ENCODE measurements around the gene LRRC73. TPM values are rescaled to one million over a fixed set of nuclear protein-coding genes. Genes with fewer than 3 reads are reported as not detected.
A peak's percentile ranks its signal among the peaks of the same experiment; 100 is the strongest.

Gene LRRC73
- total RNA-seq, 2 experiments from 2014 or later, result 0.26 to 0.55 TPM

- no peaks in the 10 kb centered on the region for H3K27me3 Mint-ChIP-seq (ENCODE audit: low read depth)
- ChIA-PET POLR2A (interaction anchor here (1.2 kb wide), 1 partner anchor 28 kb away, joined by 3 read pairs; no protein-coding TSS in a partner anchor), CTCF (interaction anchor here (2.2 kb wide), 1 partner anchor 16 kb away, joined by 11 read pairs; no protein-coding TSS in a partner anchor)
- H3K4me3 Mint-ChIP-seq, result no peak overlapping the region
- peaks cover 6% of the 10 kb centered on the region for H3K4me1 Mint-ChIP-seq (ENCODE audit: low read depth)
- DNase-seq (no peak), ATAC-seq (no peak)
- H3K36me3 Mint-ChIP-seq (ENCODE audit: low read depth), result peaks cover 56% of the 10 kb centered on the region
- no peak overlapping the region for H3K27ac Mint-ChIP-seq
- H3K9me3 Mint-ChIP-seq (ENCODE audit: insufficient read depth), result no peaks in the 10 kb centered on the region
Observed at GRCh38 chr6:43522547-43523261, 12.6 kb upstream of the LRRC73 start.

GRCh38 chr6:43521836-43522235 is 11.7 kb upstream of the LRRC73 start:
- no peaks in the 10 kb centered on the region for H3K27me3 Mint-ChIP-seq (ENCODE audit: low read depth)
- peaks cover 48% of the 10 kb centered on the region for H3K36me3 Mint-ChIP-seq (ENCODE audit: low read depth)
- no peaks in the 10 kb centered on the region for H3K9me3 Mint-ChIP-seq (ENCODE audit: insufficient read depth)
- POLR2A ChIA-PET, result interaction anchor here (1.2 kb wide), 1 partner anchor 27 kb away, joined by 3 read pairs; no protein-coding TSS in a partner anchor
- H3K27ac Mint-ChIP-seq, result no peak overlapping the region
- DNase-seq (no peak), ATAC-seq (no peak)
- H3K4me3 Mint-ChIP-seq, result no peak overlapping the region
- CTCF ChIA-PET, result interaction anchor here (2.2 kb wide), 1 partner anchor 15 kb away, joined by 11 read pairs; no protein-coding TSS in a partner anchor
- peaks cover 6% of the 10 kb centered on the region for H3K4me1 Mint-ChIP-seq (ENCODE audit: low read depth)

DNA sequence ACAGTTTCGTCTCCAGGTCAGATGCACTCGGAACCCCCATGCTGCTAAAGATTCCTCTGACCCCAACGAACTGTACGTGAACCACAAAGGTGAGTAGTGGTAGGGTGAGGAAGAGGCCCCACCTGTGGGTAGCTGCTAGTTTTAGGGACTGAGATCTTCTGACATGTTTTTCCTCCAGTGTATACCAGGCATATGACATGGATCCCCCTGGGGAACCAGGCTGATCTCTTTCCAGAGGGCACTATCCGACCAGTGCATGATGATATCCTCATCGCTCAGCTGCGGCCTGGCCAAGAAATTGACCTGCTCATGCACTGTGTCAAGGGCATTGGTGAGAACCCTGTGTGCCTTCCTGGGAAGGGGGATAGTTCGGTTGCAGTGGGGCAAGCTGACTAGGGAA is 10.0 kb upstream of the LRRC73 start:
- Mint-ChIP-seq H3K4me3 (no peak overlapping the region), H3K9me3 (ENCODE audit: insufficient read depth) (no peaks in the 10 kb centered on the region), H3K27ac (no peak overlapping the region), H3K36me3 (ENCODE audit: low read depth) (peaks cover 38% of the 10 kb centered on the region), H3K4me1 (ENCODE audit: low read depth) (peaks cover 19% of the 10 kb centered on the region), H3K27me3 (ENCODE audit: low read depth) (no peaks in the 10 kb centered on the region)
- ChIA-PET CTCF (interaction anchor here (5.3 kb wide), 1 partner anchor 14 kb away, joined by 43 read pairs; no protein-coding TSS in a partner anchor), POLR2A (interaction anchor here (0.9 to 1.7 kb wide), 2 partner anchors 13 to 23 kb away, joined by 3 to 6 read pairs; no protein-coding TSS in a partner anchor)
- no peak for DNase-seq
- ATAC-seq, result no peak

DNA sequence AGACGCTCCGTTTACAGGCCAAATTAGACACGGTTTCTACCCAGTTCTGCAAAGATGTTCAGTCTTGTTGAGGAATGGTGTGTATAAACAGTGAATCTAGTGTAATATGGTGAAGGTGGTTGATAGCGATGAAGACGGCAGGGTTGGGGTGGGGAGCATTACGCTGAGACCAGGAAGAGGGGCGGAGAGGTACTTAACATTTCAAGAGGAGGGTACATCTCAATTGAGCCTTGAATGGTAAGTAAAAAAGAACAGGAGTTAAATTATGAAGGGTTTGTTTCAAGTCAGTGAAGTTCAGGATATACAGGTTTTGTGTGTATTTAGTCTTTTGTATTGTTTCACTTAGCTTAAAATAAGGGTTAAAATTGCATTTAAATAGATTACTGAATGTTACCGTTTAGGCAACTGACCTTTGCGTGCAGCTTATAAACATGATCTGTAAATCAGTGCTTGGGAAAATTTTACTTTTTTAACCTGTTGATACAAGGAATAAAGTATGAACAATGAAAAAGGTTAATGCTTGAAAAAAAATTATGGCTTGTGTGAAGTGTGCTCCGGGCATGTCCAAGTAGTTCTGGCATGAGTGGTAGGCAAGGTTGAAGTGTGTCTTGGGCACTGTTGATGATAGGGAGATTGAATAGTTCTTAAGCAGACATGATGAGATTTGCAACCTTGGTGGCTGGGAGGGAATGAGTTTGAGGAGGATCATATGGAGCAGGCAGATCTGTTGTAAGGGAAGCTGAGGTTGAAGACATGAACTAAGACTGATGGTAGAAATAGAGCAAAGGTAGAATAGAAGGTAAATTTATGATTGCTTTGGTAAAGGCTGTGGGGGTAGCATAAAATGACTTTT is 7.6 kb upstream of the LRRC73 start:
- ChIA-PET POLR2A (interaction anchor here (0.8 to 1.9 kb wide), 10 partner anchors 10 to 112 kb away, joined by 3 to 9 read pairs (median 4); partner anchors contain the start of genes ABCC10, GTPBP2, POLH and XPO5), CTCF (interaction anchor here (1.5 to 5.3 kb wide), 3 partner anchors 11 to 89 kb away, joined by 3 to 43 read pairs (median 3); no protein-coding TSS in a partner anchor)
- no peak overlapping the region for H3K4me3 Mint-ChIP-seq
- H3K36me3 Mint-ChIP-seq (ENCODE audit: low read depth), result peaks cover 35% of the 10 kb centered on the region
- peaks cover 22% of the 10 kb centered on the region for H3K4me1 Mint-ChIP-seq (ENCODE audit: low read depth)
- no peak for DNase-seq
- ATAC-seq, result peak; percentile 20
- H3K9me3 Mint-ChIP-seq (ENCODE audit: insufficient read depth), result no peaks in the 10 kb centered on the region
- H3K27me3 Mint-ChIP-seq (ENCODE audit: low read depth), result no peaks in the 10 kb centered on the region
- no peak overlapping the region for H3K27ac Mint-ChIP-seq

GRCh38 chr6:43516697-43517504 is 6.8 kb upstream of the LRRC73 start, which contains the start of the genes POLR1C and YIPF3:
POLR1C (plus strand) TSS chr6:43517089; CDS start chr6:43517110, 21 bp downstream.
YIPF3 (minus strand) TSS chr6:43516926; CDS start chr6:43516807, 119 bp downstream.
- DNase-seq (peak; percentile 99), ATAC-seq (peak; percentile 92)
- Mint-ChIP-seq H3K9me3 (ENCODE audit: insufficient read depth) (no peaks in the 10 kb centered on the region), H3K4me3 (no peak within 1 kb of the TSS), H3K27me3 (ENCODE audit: low read depth) (no peaks in the 10 kb centered on the region), H3K36me3 (ENCODE audit: low read depth) (peaks cover 35% of the 10 kb centered on the region), H3K27ac (no peak within 1 kb of the TSS), H3K4me1 (ENCODE audit: low read depth) (peaks cover 22% of the 10 kb centered on the region)
- POLR2A ChIA-PET, result interaction anchor here (0.8 to 1.9 kb wide), 12 partner anchors 10 to 587 kb away, joined by 3 to 9 read pairs (median 4); partner anchors contain the start of genes ABCC10, GTPBP2, POLH and TJAP1
- CTCF ChIA-PET, result interaction anchor here (0.8 to 5.3 kb wide), 5 partner anchors 10 to 373 kb away, joined by 3 to 43 read pairs (median 3); partner anchors contain the start of gene DNPH1

GRCh38 chr6:43516367-43516696 is 6.2 kb upstream of the LRRC73 start:
- H3K4me1 Mint-ChIP-seq (ENCODE audit: low read depth), result peaks cover 22% of the 10 kb centered on the region
- ATAC-seq (peak; percentile 7), DNase-seq (no peak)
- H3K27me3 Mint-ChIP-seq (ENCODE audit: low read depth), result no peaks in the 10 kb centered on the region
- ChIA-PET CTCF (interaction anchor here (0.8 to 5.3 kb wide), 5 partner anchors 10 to 373 kb away, joined by 3 to 43 read pairs (median 3); partner anchors contain the start of gene DNPH1), POLR2A (interaction anchor here (0.8 to 1.9 kb wide), 6 partner anchors 9 to 587 kb away, joined by 3 to 9 read pairs (median 4); partner anchors contain the start of genes ABCC10 and TJAP1)
- H3K4me3 Mint-ChIP-seq, result no peak overlapping the region
- no peak overlapping the region for H3K27ac Mint-ChIP-seq
- peaks cover 38% of the 10 kb centered on the region for H3K36me3 Mint-ChIP-seq (ENCODE audit: low read depth)
- H3K9me3 Mint-ChIP-seq (ENCODE audit: insufficient read depth), result no peaks in the 10 kb centered on the region

- H3K4me1 Mint-ChIP-seq (ENCODE audit: low read depth), result peaks cover 22% of the 10 kb centered on the region
- H3K36me3 Mint-ChIP-seq (ENCODE audit: low read depth), result peaks cover 36% of the 10 kb centered on the region
- DNase-seq (no peak), ATAC-seq (no peak)
- no peaks in the 10 kb centered on the region for H3K27me3 Mint-ChIP-seq (ENCODE audit: low read depth)
- no peak overlapping the region for H3K4me3 Mint-ChIP-seq
- CTCF ChIA-PET, result interaction anchor here (5.3 kb wide), 1 partner anchor 9 kb away, joined by 43 read pairs; no protein-coding TSS in a partner anchor
- H3K27ac Mint-ChIP-seq, result no peak overlapping the region
- H3K9me3 Mint-ChIP-seq (ENCODE audit: insufficient read depth), result no peaks in the 10 kb centered on the region
- POLR2A ChIA-PET, result interaction anchor here (0.8 to 1.9 kb wide), 4 partner anchors 9 to 586 kb away, joined by 3 to 9 read pairs (median 4); partner anchors contain the start of gene TJAP1
Observed at GRCh38 chr6:43515808-43516207, 5.7 kb upstream of the LRRC73 start.

DNA sequence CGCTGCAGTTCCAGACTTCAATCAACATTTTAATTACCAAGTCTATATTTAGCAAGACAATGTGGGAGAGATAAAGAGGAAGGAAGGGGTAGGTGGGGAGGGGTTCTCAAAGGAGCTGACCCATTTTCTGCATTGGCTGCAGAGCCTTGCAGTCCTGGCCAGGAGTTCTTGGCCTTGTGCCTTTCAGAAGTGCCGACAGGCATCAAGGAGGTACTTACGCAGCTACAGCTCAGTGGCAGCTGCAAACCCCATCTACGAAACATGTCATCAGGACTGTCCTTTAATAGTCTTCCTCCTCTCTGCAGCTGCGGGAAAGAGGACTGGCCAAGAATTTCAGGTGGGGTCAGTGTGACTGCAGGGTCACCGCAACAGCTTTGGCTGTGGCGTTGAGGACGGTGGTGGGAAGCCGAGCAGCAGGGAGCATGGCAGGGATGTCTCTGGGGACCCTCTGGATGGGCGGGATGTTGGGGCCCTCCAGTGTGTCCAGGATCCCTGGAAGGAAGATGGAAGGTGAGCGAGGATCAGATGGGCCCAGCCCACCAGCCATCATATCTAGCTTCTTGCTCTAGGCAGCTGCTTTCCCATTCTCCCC is 1.8 kb upstream of the LRRC73 start:
- Mint-ChIP-seq H3K27ac (no peak overlapping the region), H3K36me3 (ENCODE audit: low read depth) (peaks cover 39% of the 10 kb centered on the region), H3K27me3 (ENCODE audit: low read depth) (peaks cover 15% of the 10 kb centered on the region), H3K9me3 (ENCODE audit: insufficient read depth) (no peaks in the 10 kb centered on the region), H3K4me3 (no peak overlapping the region), H3K4me1 (ENCODE audit: low read depth) (peaks cover 27% of the 10 kb centered on the region)
- DNase-seq, result no peak
- ChIA-PET CTCF (interaction anchor here (0.5 kb wide), 1 partner anchor 56 kb away, joined by 3 read pairs; no protein-coding TSS in a partner anchor), POLR2A (no interaction called here)
- ATAC-seq, result no peak

- Mint-ChIP-seq H3K27me3 (ENCODE audit: low read depth) (peaks cover 15% of the 10 kb centered on the region), H3K27ac (no peak overlapping the region), H3K9me3 (ENCODE audit: insufficient read depth) (no peaks in the 10 kb centered on the region), H3K4me1 (ENCODE audit: low read depth) (peaks cover 28% of the 10 kb centered on the region), H3K36me3 (ENCODE audit: low read depth) (peaks cover 43% of the 10 kb centered on the region), H3K4me3 (no peak overlapping the region)
- ATAC-seq, result no peak
- no peak for DNase-seq
- ChIA-PET POLR2A (interaction anchor here (0.6 kb wide), 1 partner anchor 570 kb away, joined by 4 read pairs; no protein-coding TSS in a partner anchor), CTCF (no interaction called here)
Observed at GRCh38 chr6:43510827-43511163, 649 bp upstream of the LRRC73 start.

DNA sequence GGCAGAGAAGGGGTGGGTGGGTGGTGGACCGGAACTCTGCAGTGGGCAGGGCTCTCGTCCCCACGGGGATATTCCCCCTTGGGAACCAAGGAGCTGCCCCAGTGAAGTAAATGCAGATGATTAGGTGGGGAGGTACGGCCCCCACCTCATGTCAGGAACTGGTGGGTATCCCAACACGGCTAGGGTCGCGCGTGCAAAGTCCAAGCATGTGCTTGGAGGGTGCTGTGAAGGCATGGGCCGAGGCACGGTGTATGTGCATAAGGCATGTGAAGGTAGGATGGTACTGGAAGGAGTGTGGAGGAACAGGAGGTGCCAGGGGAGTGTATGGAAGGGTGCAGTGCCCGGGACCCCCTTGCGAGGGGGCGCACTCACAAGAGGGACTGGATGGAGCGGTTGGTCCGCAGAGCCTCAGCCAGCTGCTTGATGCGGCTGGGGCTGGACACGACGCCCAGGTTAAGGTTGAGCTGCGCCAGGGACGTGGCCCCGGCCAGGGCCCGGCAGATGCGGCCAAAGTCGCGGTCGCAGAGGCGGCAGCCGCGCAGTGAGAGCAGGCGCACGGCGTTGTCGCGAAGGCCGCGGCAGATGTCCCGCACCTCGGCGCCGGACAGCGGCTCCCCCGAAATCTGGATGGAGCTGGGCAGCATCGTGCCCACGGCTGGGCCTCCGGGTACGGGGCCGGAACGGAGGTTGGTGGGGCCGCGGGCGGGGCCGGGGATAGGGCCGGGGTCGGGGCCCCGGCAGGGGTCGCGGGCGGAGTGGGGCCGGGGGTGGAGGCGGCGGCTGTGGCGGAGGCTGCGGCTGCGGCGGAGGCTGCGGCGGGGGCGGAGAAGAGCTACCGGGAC is 783 bp downstream of the LRRC73 start:
- Mint-ChIP-seq H3K36me3 (ENCODE audit: low read depth) (peaks cover 36% of the 10 kb centered on the region), H3K4me3 (peak overlapping the region; percentile 66), H3K9me3 (ENCODE audit: insufficient read depth) (no peaks in the 10 kb centered on the region), H3K27ac (peak overlapping the region; percentile 69), H3K27me3 (ENCODE audit: low read depth) (peaks cover 15% of the 10 kb centered on the region), H3K4me1 (ENCODE audit: low read depth) (peaks cover 16% of the 10 kb centered on the region)
- POLR2A ChIA-PET, result interaction anchor here (0.8 to 1.1 kb wide), 2 partner anchors 32 to 120 kb away, joined by 3 to 4 read pairs; partner anchors contain the start of genes GTPBP2 and TJAP1
- CTCF ChIA-PET, result interaction anchor here (5.1 kb wide), 1 partner anchor 15 kb away, joined by 65 read pairs; no protein-coding TSS in a partner anchor
- DNase-seq, result no peak
- peak; percentile 7 for ATAC-seq

All from activated CD8-positive, alpha-beta T cell treated with anti-CD3 and anti-CD28 coated beads, Interleukin-2, amount 10 ng/mL, durations not matched to agents 7 days and 5 days (primary cell).